Brain microvascular endothelial cell (primary cell): ENCODE measurements around the gene POU6F2.

Experiments
- DNase-seq: peaks from one replicate; pipeline ENCODE4 v3.0.0-alpha.2; 2020
- H3K27ac ChIP-seq: fragments of 250-450 bp; sonication (Bioruptor Pico); 2 replicates; pipeline ENCODE4 v1.5.1; 2020; ENCODE audit warnings: mild to moderate bottlenecking, moderate library complexity
- H3K27me3 ChIP-seq: fragments of 250-450 bp; sonication (Bioruptor Pico); replicated peaks from 2 replicates; pipeline ENCODE4 v1.5.1; 2020; ENCODE audit warnings: mild to moderate bottlenecking
- H3K36me3 ChIP-seq: fragments of 250-450 bp; sonication (Bioruptor Pico); replicated peaks from 2 replicates; pipeline ENCODE4 v1.5.1; 2020; ENCODE audit warnings: mild to moderate bottlenecking
- H3K4me3 ChIP-seq: 2 replicates; pipeline ENCODE4 v1.5.1; 2011; ENCODE audit warnings: low read depth, mild to moderate bottlenecking, control low read depth, low read length, moderate library complexity
- CTCF ChIP-seq: IDR thresholded peaks from 2 replicates; pipeline ENCODE4 v1.5.1; 2011; ENCODE audit warnings: low read depth, mild to moderate bottlenecking, moderate library complexity, low read length, control low read depth, inconsistent platforms; ENCODE audit errors: missing control alignments
- in situ Hi-C: cut with HindIII; loops from 2 replicates; pipeline ENCODE4 v1.10.0; 2017; ENCODE audit warnings: low sequenced_read_pairs, low pct_ligation_motif_present

The POU6F2 gene

GRCh38 chr7:39127058-39127457 lies 149.3 kb downstream of the POU6F2 start:
- Histone ChIP-seq H3K36me3 (no peaks in the 10 kb centered on the region), H3K27ac (no peak overlapping the region), H3K27me3 (no peaks in the 10 kb centered on the region), H3K4me3 (no peak overlapping the region)
- DNase-seq = no peak
- no peak for TF ChIP-seq CTCF
- in situ Hi-C loops = no loop called here

- Histone ChIP-seq H3K27me3 (no peaks in the 10 kb centered on the region), H3K36me3 (no peaks in the 10 kb centered on the region), H3K4me3 (no peak overlapping the region), H3K27ac (no peak overlapping the region)
- no peak for DNase-seq
- in situ Hi-C loops = no loop called here
- TF ChIP-seq CTCF = no peak
Measured at GRCh38 chr7:39128287-39128843, 150.7 kb downstream of the POU6F2 start.

GRCh38 chr7:39130274-39130673 lies 152.6 kb downstream of the POU6F2 start:
- Histone ChIP-seq H3K4me3 (no peak overlapping the region), H3K36me3 (no peaks in the 10 kb centered on the region), H3K27me3 (no peaks in the 10 kb centered on the region), H3K27ac (no peak overlapping the region)
- TF ChIP-seq CTCF = no peak
- in situ Hi-C loops = no loop called here
- DNase-seq = no peak

GRCh38 chr7:39130857-39131526 lies 153.3 kb downstream of the POU6F2 start:
- H3K27me3 ChIP-seq = no peaks in the 10 kb centered on the region
- no peak for TF ChIP-seq CTCF
- H3K36me3 ChIP-seq = no peaks in the 10 kb centered on the region
- no peak overlapping the region for H3K4me3 ChIP-seq
- no peak for DNase-seq
- in situ Hi-C loops = no loop called here
- no peak overlapping the region for H3K27ac ChIP-seq

- Histone ChIP-seq H3K4me3 (no peak overlapping the region), H3K27ac (no peak overlapping the region), H3K36me3 (no peaks in the 10 kb centered on the region), H3K27me3 (no peaks in the 10 kb centered on the region)
- DNase-seq = no peak
- in situ Hi-C loops = no loop called here
- TF ChIP-seq CTCF = no peak
Measured at GRCh38 chr7:39132306-39132705, 154.6 kb downstream of the POU6F2 start.

GRCh38 chr7:39133088-39133487 lies 155.4 kb downstream of the POU6F2 start:
- Histone ChIP-seq H3K36me3 (no peaks in the 10 kb centered on the region), H3K4me3 (no peak overlapping the region), H3K27ac (no peak overlapping the region), H3K27me3 (no peaks in the 10 kb centered on the region)
- in situ Hi-C loops = no loop called here
- no peak for TF ChIP-seq CTCF
- no peak for DNase-seq
